OCI-LY3 (cell line): ENCODE data around the gene PAX6.

Experiments used
- H2AFZ ChIP-seq: fragments of 200-600, 300-600 bp; shearing (Covaris generic); 2 replicates; pipeline ENCODE4 v1.6.0; 2014; ENCODE audit warnings: antibody characterized with exemption, low read depth, low read length
- H3K27ac ChIP-seq: fragments of 200-600, 300-600 bp; sonication (generic); 2 replicates; pipeline ENCODE4 v1.5.1; 2014; ENCODE audit warnings: mild to moderate bottlenecking, low read length, moderate library complexity, mixed read lengths
- H3K27me3 ChIP-seq: fragments of 200-600, 300-600 bp; sonication (generic); 2 replicates; pipeline ENCODE4 v1.6.1; 2014; ENCODE audit warnings: low read depth, low read length, mixed read lengths
- H3K36me3 ChIP-seq: fragments of 200-600, 300-600 bp; sonication (generic); replicated peaks from 2 replicates; pipeline ENCODE3; 2014; ENCODE audit warnings: low read depth, low read length, mixed read lengths
- H3K4me1 ChIP-seq: fragments of 300-600, 200-600 bp; sonication (generic); 2 replicates; pipeline ENCODE4 v1.6.1; 2014; ENCODE audit warnings: low read length, mixed read lengths
- H3K4me2 ChIP-seq: fragments of 200-600, 300-600 bp; sonication (generic); 2 replicates; pipeline ENCODE4 v1.6.1; 2014; ENCODE audit warnings: low read length, mixed read lengths
- H3K4me3 ChIP-seq: fragments of 300-600, 200-600 bp; sonication (generic); 2 replicates; pipeline ENCODE4 v1.5.1; 2014; ENCODE audit warnings: antibody characterized with exemption, mild to moderate bottlenecking, low read length, moderate library complexity
- H3K79me2 ChIP-seq: fragments of 300-600, 200-600 bp; shearing (Covaris generic); 2 replicates; pipeline ENCODE4 v1.6.1; 2014; ENCODE audit warnings: mild to moderate bottlenecking, low read length, mixed read lengths
- H3K9ac ChIP-seq: fragments of 300-600, 200-600 bp; shearing (Covaris generic); 2 replicates; pipeline ENCODE4 v1.6.0; 2014; ENCODE audit warnings: mild to moderate bottlenecking, low read length, moderate library complexity
- H3K9me3 ChIP-seq: fragments of 200-600, 300-600 bp; shearing (Covaris generic); 2 replicates; pipeline ENCODE4 v1.6.1; 2014; ENCODE audit warnings: low read length, mixed read lengths; ENCODE audit not compliant: insufficient read depth
- H4K20me1 ChIP-seq: fragments of 200-600, 300-600 bp; sonication (generic); 2 replicates; pipeline ENCODE4 v1.6.1; 2016; ENCODE audit warnings: low read length, mixed read lengths; ENCODE audit not compliant: insufficient read depth
- CTCF ChIP-seq: fragments of 200-600, 300-600 bp; sonication (generic); IDR thresholded peaks from 2 replicates; pipeline ENCODE4 v1.5.1; 2014; ENCODE audit warnings: antibody characterized with exemption, low read length, low read depth
- EZH2phosphoT487 ChIP-seq: fragments of 200-600 bp; shearing (Covaris generic); IDR thresholded peaks from 2 replicates; pipeline ENCODE4 v1.6.1; 2018; ENCODE audit warnings: antibody characterized with exemption, mixed run types, low read depth

Gene PAX6

GRCh38 chr11:31795706-31796498 lies 15.2 kb downstream of the PAX6 start:
- Histone ChIP-seq H3K9ac (no peak overlapping the region), H3K9me3 (no peaks in the 10 kb centered on the region), H3K4me1 (peaks cover 4% of the 10 kb centered on the region; the same call in 1 of the 2 replicates), H3K27me3 (no peaks in the 10 kb centered on the region), H3K27ac (no peak overlapping the region), H2AFZ (no peak overlapping the region), H3K79me2 (no peaks in the 10 kb centered on the region), H3K4me2 (no peak overlapping the region), H3K4me3 (no peak overlapping the region), H4K20me1 (no peaks in the 10 kb centered on the region), H3K36me3 (no peaks in the 10 kb centered on the region)
- no peak for TF ChIP-seq CTCF
- TF ChIP-seq EZH2phosphoT487, result no peak

GRCh38 chr11:31794548-31794947 lies 16.6 kb downstream of the PAX6 start:
- Histone ChIP-seq H3K27ac (no peak overlapping the region), H3K9ac (no peak overlapping the region), H3K27me3 (no peaks in the 10 kb centered on the region), H3K4me1 (peaks cover 4% of the 10 kb centered on the region; the same call in 1 of the 2 replicates), H3K36me3 (no peaks in the 10 kb centered on the region), H3K9me3 (no peaks in the 10 kb centered on the region), H4K20me1 (no peaks in the 10 kb centered on the region), H2AFZ (no peak overlapping the region), H3K4me2 (no peak overlapping the region), H3K79me2 (no peaks in the 10 kb centered on the region), H3K4me3 (no peak overlapping the region)
- TF ChIP-seq EZH2phosphoT487 (no peak), CTCF (no peak)

GRCh38 chr11:31793264-31793663 lies 17.9 kb downstream of the PAX6 start:
- H2AFZ ChIP-seq, result no peak overlapping the region
- TF ChIP-seq CTCF (no peak), EZH2phosphoT487 (no peak)
- H3K27ac ChIP-seq, result no peak overlapping the region
- no peak overlapping the region for H3K4me3 ChIP-seq
- H4K20me1 ChIP-seq, result no peaks in the 10 kb centered on the region
- no peaks in the 10 kb centered on the region for H3K36me3 ChIP-seq
- H3K27me3 ChIP-seq, result no peaks in the 10 kb centered on the region
- no peaks in the 10 kb centered on the region for H3K9me3 ChIP-seq
- peaks cover 4% of the 10 kb centered on the region; the same call in 1 of the 2 replicates for H3K4me1 ChIP-seq
- no peak overlapping the region for H3K4me2 ChIP-seq
- H3K79me2 ChIP-seq, result no peaks in the 10 kb centered on the region
- H3K9ac ChIP-seq, result no peak overlapping the region

- H2AFZ ChIP-seq, result no peak overlapping the region
- H3K4me2 ChIP-seq, result no peak overlapping the region
- H3K4me3 ChIP-seq, result no peak overlapping the region
- no peaks in the 10 kb centered on the region for H3K27me3 ChIP-seq
- no peak overlapping the region for H3K9ac ChIP-seq
- H3K27ac ChIP-seq, result no peak overlapping the region
- H3K9me3 ChIP-seq, result no peaks in the 10 kb centered on the region
- peaks cover 4% of the 10 kb centered on the region; the same call in 1 of the 2 replicates for H3K4me1 ChIP-seq
- no peaks in the 10 kb centered on the region for H4K20me1 ChIP-seq
- TF ChIP-seq CTCF (no peak), EZH2phosphoT487 (no peak)
- H3K79me2 ChIP-seq, result no peaks in the 10 kb centered on the region
- H3K36me3 ChIP-seq, result no peaks in the 10 kb centered on the region
These were observed 18.7 kb downstream of the PAX6 start for GRCh38 chr11:31792456-31792855.
